Right lobe of liver (tissue), 6 donors: ENCODE measurements around the gene MYOM3. TPM values are rescaled to one million over a fixed set of nuclear protein-coding genes. Genes with fewer than 3 reads are reported as not detected.

Source experiments
- ATAC-seq, 4 donors: fragments of 200-7000 bp; cut with Tn5 transposase; one replicate each; pipeline ENCODE4 v1.9.1; 2020; ENCODE audit warnings: mild to moderate bottlenecking in 4 of 4, moderate library complexity in 4 of 4
- DNase-seq, 3 donors: peaks; one replicate each; pipeline ENCODE4 v3.0.0-alpha.2; 2020
- H3K27ac ChIP-seq, 3 donors: fragments of 200-600 bp; one replicate each; pipeline ENCODE4 v1.8.0; 2022
- H3K27me3 ChIP-seq, 2 donors: fragments of 200-600 bp; one replicate each; pipeline ENCODE4 v1.8.0; 2022
- H3K36me3 ChIP-seq, 4 donors: fragments of 200-600 bp; sonication (generic) in 1 of 4; one replicate each; pipeline versions ENCODE4 v1.5.1 to v1.8.0; 2017 to 2022; ENCODE audit warnings: control low read depth in 1 of 4
- H3K4me1 ChIP-seq, 4 donors: fragments of 200-600 bp; sonication (generic) in 1 of 4; one replicate each; pipeline versions ENCODE4 v1.5.1 to v1.8.0; 2017 to 2022; ENCODE audit warnings: control low read depth in 1 of 4
- H3K4me3 ChIP-seq, 3 donors: fragments of 200-600 bp; one replicate each; pipeline ENCODE4 v1.8.0; 2022
- H3K9me3 ChIP-seq, 4 donors: fragments of 200-600 bp; sonication (generic) in 1 of 4; one replicate each; pipeline versions ENCODE4 v1.5.1 to v1.8.0; 2017 to 2022; ENCODE audit warnings: control low read depth in 1 of 4
- POLR2A ChIP-seq: fragments of 450-650 bp; IDR thresholded peaks from one replicate; pipeline ENCODE4 v1.6.1; 2017; ENCODE audit warnings: antibody characterized with exemption, mild to moderate bottlenecking
- WGBS: methylation state at CpG from one replicate; pipeline ENCODE4 v1.1.6; 2018; ENCODE audit warnings: low coverage, low lambda C conversion rate; ENCODE audit not compliant: insufficient coverage; ENCODE audit errors: missing lambda C conversion rate; 5-methylcytosine and 5-hydroxymethylcytosine counted together
- intact Hi-C, 2 donors: fragments of 100-400 bp; cut with DNase I; formaldehyde crosslinking; loops; one replicate each; pipeline versions ENCODE4 v1.11.2 to v1.14.1; 2022
- long read RNA-seq: library from polyadenylated mRNA; unstranded; transcript quantifications from one replicate; pipeline ENCODE4 v2.0.0, GENCODE V29; 2019
- total RNA-seq, 6 experiments: library from RNA; depleted of rRNA in 2 of 6; stranded (reverse); fragments of >200 nt in 2 of 6; fragmentation: NEBNext Ultra II Directional in 3 of 6; extraction: Animal tissue kit (Norgen Biotek cat#: 25700) in 3 of 6; gene quantifications; one replicate each; pipeline versions ENCODE4 v1.1.0 to v1.2.4, GENCODE V29; 2016 to 2023
- TF ChIP-seq, protein P1 (sequence below), 4 donors: fragments of 200-600 bp in 3 of 4; fragments of 450-650 bp in 1 of 4; IDR thresholded peaks; one replicate each; pipeline versions ENCODE4 v1.5.1 to v1.8.0; 2016 to 2022; ENCODE audit warnings: antibody characterized with exemption in 4 of 4, mild to moderate bottlenecking in 2 of 4
- donor health status: DM: no; HTN: yes; CAD: no.
- donor health status: DM: no; HTN: no; CAD: no.
- donor health status: DM: no; HTN: no; CAD: no.
- donor health status: DM: no; HTN: yes; CAD: no.
- donor health status: DM: no; HTN: yes; CAD: no.

The MYOM3 gene
- total RNA-seq = under 1 TPM; 0.04 to 0.37 (median 0.13) TPM
- long read RNA-seq = 0 reads

- Histone ChIP-seq H3K27ac (no peak within 1 kb of the TSS), H3K9me3 (no peaks in the 10 kb centered on the region), H3K4me1 (no peaks in the 10 kb centered on the region), H3K4me3 (no peak within 1 kb of the TSS), H3K27me3 (no peaks in the 10 kb centered on the region), H3K36me3 (no peaks in the 10 kb centered on the region)
- WGBS = 40% methylated on average over 10 of the region's 27 CpGs
- TF ChIP-seq POLR2A = no peak
- TF ChIP-seq, protein P1, sequence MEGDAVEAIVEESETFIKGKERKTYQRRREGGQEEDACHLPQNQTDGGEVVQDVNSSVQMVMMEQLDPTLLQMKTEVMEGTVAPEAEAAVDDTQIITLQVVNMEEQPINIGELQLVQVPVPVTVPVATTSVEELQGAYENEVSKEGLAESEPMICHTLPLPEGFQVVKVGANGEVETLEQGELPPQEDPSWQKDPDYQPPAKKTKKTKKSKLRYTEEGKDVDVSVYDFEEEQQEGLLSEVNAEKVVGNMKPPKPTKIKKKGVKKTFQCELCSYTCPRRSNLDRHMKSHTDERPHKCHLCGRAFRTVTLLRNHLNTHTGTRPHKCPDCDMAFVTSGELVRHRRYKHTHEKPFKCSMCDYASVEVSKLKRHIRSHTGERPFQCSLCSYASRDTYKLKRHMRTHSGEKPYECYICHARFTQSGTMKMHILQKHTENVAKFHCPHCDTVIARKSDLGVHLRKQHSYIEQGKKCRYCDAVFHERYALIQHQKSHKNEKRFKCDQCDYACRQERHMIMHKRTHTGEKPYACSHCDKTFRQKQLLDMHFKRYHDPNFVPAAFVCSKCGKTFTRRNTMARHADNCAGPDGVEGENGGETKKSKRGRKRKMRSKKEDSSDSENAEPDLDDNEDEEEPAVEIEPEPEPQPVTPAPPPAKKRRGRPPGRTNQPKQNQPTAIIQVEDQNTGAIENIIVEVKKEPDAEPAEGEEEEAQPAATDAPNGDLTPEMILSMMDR (IDR thresholded peaks at IDR 0.05) = peak; percentile 18 to 41 (median 32)
- ATAC-seq (peak; percentile 71 to 94 (median 86)), DNase-seq (peak in 1 of 3 donors; percentile 63)
- intact Hi-C loops = no loop called here
Observed at GRCh38 chr1:24111996-24112779, at the start of gene MYOM3. MYOM3 (minus strand) TSS chr1:24112135; CDS start chr1:24108636, 3,499 bp downstream.

- DNase-seq = peak in 1 of 3 donors; percentile 38
- TF ChIP-seq, protein P1 (IDR thresholded peaks at IDR 0.05) = no peak
- no peak for TF ChIP-seq POLR2A
Observed at GRCh38 chr1:24161270-24161669, 49.3 kb upstream of the MYOM3 start.

GRCh38 chr1:24159366-24159765 lies 47.4 kb upstream of the MYOM3 start:
- no peaks in the 10 kb centered on the region for H3K9me3 ChIP-seq
- TF ChIP-seq POLR2A = no peak
- TF ChIP-seq, protein P1 (IDR thresholded peaks at IDR 0.05) = no peak
- no peak for ATAC-seq
- intact Hi-C loops = no loop called here
- peak in 1 of 3 donors; percentile 23 for DNase-seq
- no peaks in the 10 kb centered on the region for H3K27me3 ChIP-seq
- H3K27ac ChIP-seq = no peak overlapping the region
- H3K4me1 ChIP-seq = peaks cover 0 to 12% (median 0%) of the 10 kb centered on the region in 4 donors
- H3K36me3 ChIP-seq = peaks cover 0 to 21% (median 0%) of the 10 kb centered on the region in 4 donors
- H3K4me3 ChIP-seq = no peak overlapping the region
- whole genome bisulfite sequencing = 88% methylated on average over 3 of the region's 5 CpGs

More at GRCh38 chr1:24161270-24161669, 49.3 kb upstream of the MYOM3 start:
- ATAC-seq = no peak
- intact Hi-C loops = no loop called here
- Histone ChIP-seq H3K4me3 (no peak overlapping the region), H3K4me1 (no peaks in the 10 kb centered on the region), H3K9me3 (no peaks in the 10 kb centered on the region), H3K27ac (no peak overlapping the region), H3K27me3 (no peaks in the 10 kb centered on the region), H3K36me3 (peaks cover 0 to 21% (median 0%) of the 10 kb centered on the region in 4 donors)
- no CpG with 5 or more reads among the region's 4 CpGs for WGBS

DNA sequence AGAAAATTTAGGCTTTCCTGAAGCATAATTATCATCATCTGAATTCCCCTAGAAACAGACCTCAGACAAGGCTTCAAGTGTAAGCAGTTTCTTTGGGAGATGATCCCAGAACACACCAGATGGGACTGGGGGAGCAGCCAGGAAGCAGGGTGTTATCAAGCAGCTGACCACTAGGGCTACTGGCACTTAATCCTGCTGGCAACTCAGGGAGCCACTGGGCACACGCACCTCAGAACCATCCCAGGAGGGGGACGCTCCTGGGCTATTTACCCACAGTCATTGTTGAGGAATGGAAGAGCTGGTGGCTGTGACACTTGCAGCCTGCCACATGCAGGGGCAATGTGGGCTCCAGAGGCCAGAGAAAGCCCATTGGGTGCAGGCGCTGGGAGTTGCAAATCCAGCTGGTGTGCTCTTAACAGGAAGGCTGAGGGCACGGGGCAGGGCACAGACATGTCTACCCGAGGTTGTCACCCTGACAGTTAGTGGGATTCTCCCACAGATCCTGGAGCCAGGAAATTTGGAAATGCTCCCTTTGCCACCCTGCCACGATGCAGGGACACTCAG lies 46.1 kb upstream of the MYOM3 start:
- intact Hi-C loops = no loop called here
- WGBS = no CpG with 5 or more reads among the region's 6 CpGs
- Histone ChIP-seq H3K27me3 (no peaks in the 10 kb centered on the region), H3K36me3 (peaks cover 0 to 21% (median 0%) of the 10 kb centered on the region in 4 donors), H3K4me3 (no peak overlapping the region), H3K4me1 (peaks cover 0 to 12% (median 0%) of the 10 kb centered on the region in 4 donors), H3K27ac (no peak overlapping the region), H3K9me3 (no peaks in the 10 kb centered on the region)
- ATAC-seq = no peak
- DNase-seq = no peak
- no peak for TF ChIP-seq POLR2A
- TF ChIP-seq, protein P1 (IDR thresholded peaks at IDR 0.05) = peak in 1 of 4 donors; percentile 12
